Glomerular visceral epithelial cell (primary cell): ENCODE data around the gene CGRRF1.

Source experiments
- DNase-seq: peaks from one replicate; pipeline ENCODE4 v3.0.0-alpha.2; 2016; ENCODE audit errors: extremely low spot score

The CGRRF1 gene

GRCh38 chr14:54577494-54577893 lies 67.8 kb downstream of the CGRRF1 start:
- DNase-seq: no peak

- peak; percentile 29 for DNase-seq
Measured at GRCh38 chr14:54577977-54578376, 68.3 kb downstream of the CGRRF1 start.

GRCh38 chr14:54579621-54580020 lies 69.9 kb downstream of the CGRRF1 start:
- peak; percentile 51 for DNase-seq

- no peak for DNase-seq
Measured at GRCh38 chr14:54580933-54581332, 71.2 kb downstream of the CGRRF1 start.

- DNase-seq: no peak
Measured at GRCh38 chr14:54582334-54582733, 72.6 kb downstream of the CGRRF1 start.

GRCh38 chr14:54584097-54584496 lies 74.4 kb downstream of the CGRRF1 start:
- no peak for DNase-seq

GRCh38 chr14:54585214-54585613 lies 75.5 kb downstream of the CGRRF1 start:
- no peak for DNase-seq
